HEK293 (cell line): Measurements from ENCODE around the gene RCSD1.
A peak's percentile ranks its signal among the peaks of the same experiment; 100 is the strongest.

Experiments used
- CTCF ChIA-PET: fragments of 350-600 bp; formaldehyde crosslinking; extraction: SDS; loops from one replicate; lab custom pipeline; 2021; ENCODE audit warnings: antibody characterized with exemption; lab: Yijun Ruan, JAX
- POLR2A ChIA-PET: fragments of 300-600 bp; formaldehyde crosslinking; extraction: SDS; loops from one replicate; lab custom pipeline; 2020; ENCODE audit warnings: antibody characterized with exemption, inconsistent platforms; lab: Yijun Ruan, JAX
- H3K27ac ChIP-seq: fragments of 200-500 bp; sonication (Bioruptor generic); 2 replicates; pipeline ENCODE4 v1.5.1; 2014; ENCODE audit warnings: low read depth, low read length, control low read depth, inconsistent platforms; ENCODE audit errors: extremely low read depth
- H3K36me3 ChIP-seq, 2 experiments: fragments of 200-500 bp in 1 of 2; sonication (Bioruptor generic) in 1 of 2; 1 replicate in 1 of 2; 2 replicates in 1 of 2; pipeline ENCODE4 v1.5.1; 2014 to 2017; ENCODE audit warnings: inconsistent platforms in 2 of 2, low read length in 2 of 2; ENCODE audit not compliant: control insufficient read depth in 2 of 2, insufficient read depth in 1 of 2
- H3K4me1 ChIP-seq: fragments of 200-500 bp; sonication (Bioruptor generic); 2 replicates; pipeline ENCODE4 v1.5.1; 2014; ENCODE audit warnings: mild to moderate bottlenecking, low read length, inconsistent platforms; ENCODE audit not compliant: control insufficient read depth, insufficient read depth
- H3K4me3 ChIP-seq: 2 replicates; pipeline ENCODE4 v1.5.1; 2011; ENCODE audit warnings: low read depth, mild to moderate bottlenecking, control low read depth, low read length, moderate library complexity
- H3K9me3 ChIP-seq: fragments of 200-500 bp; sonication (Bioruptor generic); 2 replicates; pipeline ENCODE4 v1.5.1; 2014; ENCODE audit warnings: low read depth, low read length, inconsistent platforms; ENCODE audit not compliant: control insufficient read depth, insufficient read depth
- FEZF1 ChIP-seq: fragments of 450-650 bp; formaldehyde crosslinking; IDR thresholded peaks from 2 replicates; pipeline ENCODE4 v1.5.1; 2016; ENCODE audit warnings: missing biosample characterization, missing genetic modification characterization
- GLI2 ChIP-seq: fragments of 450-650 bp; formaldehyde crosslinking; IDR thresholded peaks from 2 replicates; pipeline ENCODE4; 2017; ENCODE audit warnings: missing biosample characterization, missing genetic modification characterization, low read depth, borderline replicate concordance
- GLIS1 ChIP-seq: fragments of 450-650 bp; formaldehyde crosslinking; IDR thresholded peaks from 2 replicates; pipeline ENCODE4 v1.5.1; 2016; ENCODE audit warnings: missing biosample characterization, missing genetic modification characterization
- HIC1 ChIP-seq: fragments of 450-650 bp; formaldehyde crosslinking; IDR thresholded peaks from 2 replicates; pipeline ENCODE4 v1.5.1; 2016; ENCODE audit warnings: missing biosample characterization, missing genetic modification characterization
- KLF10 ChIP-seq: fragments of 450-650 bp; IDR thresholded peaks from 2 replicates; pipeline ENCODE4 v1.5.1; 2018; ENCODE audit warnings: missing biosample characterization, mild to moderate bottlenecking, missing genetic modification characterization
- MZF1 ChIP-seq: fragments of 450-650 bp; formaldehyde crosslinking; IDR thresholded peaks from 2 replicates; pipeline ENCODE4 v1.5.1; 2017; ENCODE audit warnings: missing biosample characterization, missing genetic modification characterization, borderline replicate concordance
- PATZ1 ChIP-seq: fragments of 450-650 bp; formaldehyde crosslinking; IDR thresholded peaks from 2 replicates; pipeline ENCODE4 v1.5.1; 2016; ENCODE audit warnings: missing biosample characterization, missing genetic modification characterization
- PRDM4 ChIP-seq: fragments of 450-650 bp; formaldehyde crosslinking; IDR thresholded peaks from 2 replicates; pipeline ENCODE4 v1.5.1; 2017; ENCODE audit warnings: missing biosample characterization, missing genetic modification characterization
- RBAK ChIP-seq: fragments of 450-650 bp; formaldehyde crosslinking; IDR thresholded peaks from 2 replicates; pipeline ENCODE4 v1.5.1; 2016; ENCODE audit warnings: missing biosample characterization, missing genetic modification characterization
- SP2 ChIP-seq: fragments of 450-650 bp; formaldehyde crosslinking; IDR thresholded peaks from 2 replicates; pipeline ENCODE4 v1.5.1; 2016; ENCODE audit warnings: missing biosample characterization, missing genetic modification characterization
- WT1 ChIP-seq: fragments of 450-650 bp; formaldehyde crosslinking; IDR thresholded peaks from 2 replicates; pipeline ENCODE4 v1.5.1; 2016; ENCODE audit warnings: missing biosample characterization, missing genetic modification characterization
- ZBTB20 ChIP-seq: fragments of 450-650 bp; formaldehyde crosslinking; IDR thresholded peaks from 2 replicates; pipeline ENCODE4 v1.5.1; 2016; ENCODE audit warnings: missing biosample characterization, missing genetic modification characterization
- ZFHX2 ChIP-seq: fragments of 450-650 bp; formaldehyde crosslinking; conservative IDR thresholded peaks from 2 replicates; pipeline ENCODE4 v1.5.1; 2016; ENCODE audit warnings: missing biosample characterization, missing genetic modification characterization
- ZFP41 ChIP-seq: fragments of 450-650 bp; formaldehyde crosslinking; IDR thresholded peaks from 2 replicates; pipeline ENCODE4 v1.5.1; 2016; ENCODE audit warnings: missing biosample characterization, missing genetic modification characterization, borderline replicate concordance
- ZIC2 ChIP-seq: fragments of 450-650 bp; formaldehyde crosslinking; IDR thresholded peaks from 2 replicates; pipeline ENCODE4 v1.5.1; 2016; ENCODE audit warnings: missing biosample characterization, missing genetic modification characterization
- ZNF24 ChIP-seq: fragments of 450-650 bp; formaldehyde crosslinking; IDR thresholded peaks from 2 replicates; pipeline ENCODE4 v1.5.1; 2016; ENCODE audit warnings: missing biosample characterization, missing genetic modification characterization
- ZNF341 ChIP-seq: fragments of 450-650 bp; formaldehyde crosslinking; IDR thresholded peaks from 2 replicates; pipeline ENCODE4; 2016; ENCODE audit warnings: low read depth, missing biosample characterization, missing genetic modification characterization
- ZNF354C ChIP-seq: fragments of 450-650 bp; formaldehyde crosslinking; IDR thresholded peaks from 2 replicates; pipeline ENCODE4 v1.5.1; 2016; ENCODE audit warnings: missing biosample characterization, missing genetic modification characterization, low read depth, borderline replicate concordance
- ZNF600 ChIP-seq: fragments of 450-650 bp; formaldehyde crosslinking; IDR thresholded peaks from 2 replicates; pipeline ENCODE4 v1.5.1; 2016; ENCODE audit warnings: missing biosample characterization, missing genetic modification characterization
- ZNF670 ChIP-seq: fragments of 450-650 bp; formaldehyde crosslinking; IDR thresholded peaks from 2 replicates; pipeline ENCODE4 v1.5.1; 2016; ENCODE audit warnings: missing biosample characterization, missing genetic modification characterization, low read depth
- ZNF768 ChIP-seq: fragments of 450-650 bp; formaldehyde crosslinking; IDR thresholded peaks from 2 replicates; pipeline ENCODE4 v1.5.1; 2018; ENCODE audit warnings: missing biosample characterization, mild to moderate bottlenecking, missing genetic modification characterization
- TF ChIP-seq, protein P1 (sequence below): fragments of 450-650 bp; formaldehyde crosslinking; IDR thresholded peaks from 2 replicates; pipeline ENCODE4; 2016; ENCODE audit warnings: missing biosample characterization, missing genetic modification characterization
- TF ChIP-seq, protein P2 (sequence below): fragments of 450-650 bp; IDR thresholded peaks from 2 replicates; pipeline ENCODE4 v1.5.1; 2018; ENCODE audit warnings: missing biosample characterization, mild to moderate bottlenecking, missing genetic modification characterization

RCSD1 gene

DNA sequence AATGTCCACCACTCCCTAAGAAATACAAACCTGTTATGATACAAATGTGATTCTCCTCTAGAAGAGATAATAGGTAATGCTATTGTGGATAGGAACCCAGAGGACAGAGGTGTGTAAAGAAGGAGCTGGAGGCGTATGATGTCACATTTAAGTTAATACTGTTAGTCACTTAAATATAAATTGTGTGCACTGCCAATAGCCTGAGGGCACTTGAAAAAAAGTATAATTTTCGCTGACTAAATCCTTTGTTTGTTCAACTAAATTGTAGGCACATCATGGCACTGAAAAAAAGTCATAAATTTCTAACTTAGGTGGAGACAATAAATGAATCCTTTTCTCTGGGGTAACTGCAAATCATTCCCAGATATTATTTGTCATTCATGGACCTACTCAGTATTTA is 4.4 kb downstream of the RCSD1 start (continued):
- TF ChIP-seq PRDM4 (tag by site-specific recombination) (0 out of 2 replicates have a peak, but pooled peaks have one; percentile 45), RBAK (no peak), ZNF24 (tag by site-specific recombination) (no peak), ZNF354C (tag by site-specific recombination) (no peak), SP2 (no peak), GLI2 (tag by site-specific recombination) (no peak), MZF1 (tag by site-specific recombination) (no peak), ZFP41 (tag by site-specific recombination) (no peak), ZNF768 (tag by site-specific recombination) (no peak), FEZF1 (tag by site-specific recombination) (peak; percentile 64)
- TF ChIP-seq, protein P1, sequence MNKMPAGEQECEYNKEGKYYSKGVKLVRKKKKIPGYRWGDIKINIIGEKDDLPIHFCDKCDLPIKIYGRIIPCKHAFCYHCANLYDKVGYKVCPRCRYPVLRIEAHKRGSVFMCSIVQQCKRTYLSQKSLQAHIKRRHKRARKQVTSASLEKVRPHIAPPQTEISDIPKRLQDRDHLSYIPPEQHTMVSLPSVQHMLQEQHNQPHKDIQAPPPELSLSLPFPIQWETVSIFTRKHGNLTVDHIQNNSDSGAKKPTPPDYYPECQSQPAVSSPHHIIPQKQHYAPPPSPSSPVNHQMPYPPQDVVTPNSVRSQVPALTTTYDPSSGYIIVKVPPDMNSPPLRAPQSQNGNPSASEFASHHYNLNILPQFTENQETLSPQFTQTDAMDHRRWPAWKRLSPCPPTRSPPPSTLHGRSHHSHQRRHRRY = no peak
- TF ChIP-seq, protein P2, sequence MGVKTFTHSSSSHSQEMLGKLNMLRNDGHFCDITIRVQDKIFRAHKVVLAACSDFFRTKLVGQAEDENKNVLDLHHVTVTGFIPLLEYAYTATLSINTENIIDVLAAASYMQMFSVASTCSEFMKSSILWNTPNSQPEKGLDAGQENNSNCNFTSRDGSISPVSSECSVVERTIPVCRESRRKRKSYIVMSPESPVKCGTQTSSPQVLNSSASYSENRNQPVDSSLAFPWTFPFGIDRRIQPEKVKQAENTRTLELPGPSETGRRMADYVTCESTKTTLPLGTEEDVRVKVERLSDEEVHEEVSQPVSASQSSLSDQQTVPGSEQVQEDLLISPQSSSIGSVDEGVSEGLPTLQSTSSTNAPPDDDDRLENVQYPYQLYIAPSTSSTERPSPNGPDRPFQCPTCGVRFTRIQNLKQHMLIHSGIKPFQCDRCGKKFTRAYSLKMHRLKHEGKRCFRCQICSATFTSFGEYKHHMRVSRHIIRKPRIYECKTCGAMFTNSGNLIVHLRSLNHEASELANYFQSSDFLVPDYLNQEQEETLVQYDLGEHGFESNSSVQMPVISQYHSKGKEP (tag by site-specific recombination) = peak; percentile 12; the same call in 1 of the 2 replicates
- TF ChIP-seq, all 188 proteins: peak for 7

DNA sequence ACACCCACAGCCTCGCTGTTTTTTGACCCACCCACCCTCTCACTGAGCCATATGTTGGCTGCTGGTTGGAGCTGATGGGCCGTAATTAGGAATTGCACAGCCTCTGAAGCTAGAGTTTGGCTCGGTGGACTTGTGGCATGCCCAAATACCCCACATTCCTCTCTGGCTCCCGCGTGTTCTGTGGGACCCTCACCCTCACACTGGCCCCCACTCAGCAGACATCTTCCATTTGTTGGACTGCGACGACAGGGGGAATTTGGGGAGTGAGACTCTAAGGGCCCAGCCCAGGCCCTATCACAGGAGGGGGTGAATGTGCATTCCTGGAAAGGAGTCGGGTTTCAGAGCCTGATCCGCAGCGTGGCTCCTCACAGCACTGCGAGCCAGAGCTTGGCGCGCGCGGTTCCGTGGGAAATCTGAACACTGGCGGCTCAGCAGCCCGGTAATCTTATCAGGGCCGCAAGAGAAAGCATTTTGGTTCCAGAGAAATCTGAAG is 5.2 kb downstream of the RCSD1 start:
- TF ChIP-seq PATZ1 (peak; percentile 24; the same call in 1 of the 2 replicates), ZIC2 (tag by site-specific recombination) (peak; percentile 23; the same call in 1 of the 2 replicates), HIC1 (tag by site-specific recombination) (no peak), ZNF341 (tag by site-specific recombination) (0 out of 2 replicates have a peak, but pooled peaks have one; percentile 47), KLF10 (tag by site-specific recombination) (no peak), GLIS1 (peak; percentile 11; the same call in 1 of the 2 replicates), ZNF670 (tag by site-specific recombination) (no peak), WT1 (tag by site-specific recombination) (peak; percentile 37; the same call in 1 of the 2 replicates), ZNF600 (tag by site-specific recombination) (0 out of 2 replicates have a peak, but pooled peaks have one; percentile 41), FEZF1 (tag by site-specific recombination) (peak; percentile 70), ZBTB20 (no peak), ZFHX2 (tag by site-specific recombination) (0 out of 2 replicates have a peak, but pooled peaks have one; percentile 31)
- Histone ChIP-seq H3K9me3 (no peaks in the 10 kb centered on the region), H3K27ac (no peak overlapping the region), H3K4me3 (no peak overlapping the region), H3K4me1 (no peaks in the 10 kb centered on the region), H3K36me3 (no peaks in the 10 kb centered on the region)
- ChIA-PET CTCF (interaction anchor here (0.6 to 1.5 kb wide), 3 partner anchors 39 to 95 kb away, joined by 3 to 4 read pairs (median 3); no protein-coding TSS in a partner anchor), POLR2A (no interaction called here)
